HG03457 (cell line): ENCODE measurements around the gene CCDC107.
"Not testable (repeated sequence)": the region's sequence is repeated elsewhere in the genome, so short reads cannot be mapped to it uniquely, and the experiment has no call there.

Experiments used
- ATAC-seq: cut with Tn5 transposase; IDR thresholded peaks from one replicate; pipeline ENCODE4 v1.9.1; 2021; ENCODE audit warnings: moderate number of reproducible peaks; ENCODE audit not compliant: unreplicated experiment

Gene CCDC107

GRCh38 chr9:35637427-35637955 lies 20.6 kb upstream of the CCDC107 start:
- not testable (repeated sequence) for ATAC-seq

GRCh38 chr9:35638751-35639150 lies 19.3 kb upstream of the CCDC107 start:
- not testable (repeated sequence) for ATAC-seq

GRCh38 chr9:35639225-35639624 lies 18.9 kb upstream of the CCDC107 start:
- not testable (repeated sequence) for ATAC-seq

GRCh38 chr9:35639631-35640030 lies 18.5 kb upstream of the CCDC107 start:
- no peak for ATAC-seq

- not testable (repeated sequence) for ATAC-seq
These were observed 17.7 kb upstream of the CCDC107 start for GRCh38 chr9:35640431-35640830.

GRCh38 chr9:35641478-35641877 lies 16.6 kb upstream of the CCDC107 start:
- ATAC-seq = not testable (repeated sequence)

- ATAC-seq = no peak
These were observed 15.0 kb upstream of the CCDC107 start for GRCh38 chr9:35643046-35643445.

GRCh38 chr9:35645736-35646135 lies 12.4 kb upstream of the CCDC107 start:
- ATAC-seq = not testable (repeated sequence)

- no peak for ATAC-seq
These were observed 11.9 kb upstream of the CCDC107 start for GRCh38 chr9:35646153-35646532.

- ATAC-seq = peak; percentile 69
These were observed 11.4 kb upstream of the CCDC107 start for GRCh38 chr9:35646533-35647265.

GRCh38 chr9:35649431-35650340 lies 8.4 kb upstream of the CCDC107 start:
- ATAC-seq = no peak

GRCh38 chr9:35650341-35651158 lies 7.5 kb upstream of the CCDC107 start, which contains the start of gene SIT1:
Gene SIT1 (minus strand): TSS chr9:35650931. CDS start chr9:35650853, 78 bp downstream.
- ATAC-seq = no peak

- ATAC-seq = no peak
These were observed 5.9 kb upstream of the CCDC107 start for GRCh38 chr9:35651956-35652828.

- ATAC-seq = no peak
These were observed 5.3 kb upstream of the CCDC107 start for GRCh38 chr9:35652829-35653209.

- no peak for ATAC-seq
These were observed 4.5 kb upstream of the CCDC107 start for GRCh38 chr9:35653611-35654010.

GRCh38 chr9:35656348-35656747 lies 1.7 kb upstream of the CCDC107 start:
- no peak for ATAC-seq

GRCh38 chr9:35656831-35657545 lies 1.1 kb upstream of the CCDC107 start:
- ATAC-seq = no peak

GRCh38 chr9:35657546-35658136 lies 451 bp upstream of the CCDC107 start, which contains the start of gene RMRP:
Gene RMRP (minus strand): TSS chr9:35658019.
- peak; percentile 77 for ATAC-seq

- ATAC-seq = no peak
These were observed 802 bp downstream of the CCDC107 start for GRCh38 chr9:35658968-35659220.
